Anterior cingulate cortex (tissue), 58 donors: Measurements from ENCODE around the gene ABCA1.

ENCODE experiments used
- DNase-seq, 58 donors: peaks; one replicate each; lab custom pipeline; 2025; lab: John Stamatoyannopoulos, UW

ABCA1 gene

GRCh38 chr9:104808035-104808614 is 119.8 kb downstream of the ABCA1 start:
- peak in 33 of 58 donors; percentile 5 to 67 (median 22) for DNase-seq

- DNase-seq = no peak
Observed at GRCh38 chr9:104805441-104805840, 122.5 kb downstream of the ABCA1 start.

GRCh38 chr9:104802906-104803305 is 125.0 kb downstream of the ABCA1 start:
- no peak for DNase-seq

- DNase-seq = no peak
Observed at GRCh38 chr9:104802110-104802509, 125.8 kb downstream of the ABCA1 start.

- no peak for DNase-seq
Observed at GRCh38 chr9:104800068-104800785, 127.7 kb downstream of the ABCA1 start.

GRCh38 chr9:104798209-104798995 is 129.6 kb downstream of the ABCA1 start:
- DNase-seq = no peak

GRCh38 chr9:104795857-104796256 is 132.1 kb downstream of the ABCA1 start:
- no peak for DNase-seq

- DNase-seq = no peak
Observed at GRCh38 chr9:104795082-104795481, 132.9 kb downstream of the ABCA1 start.

GRCh38 chr9:104794070-104794469 is 133.9 kb downstream of the ABCA1 start:
- DNase-seq = no peak

GRCh38 chr9:104788251-104788650 is 139.7 kb downstream of the ABCA1 start:
- no peak for DNase-seq

- no peak for DNase-seq
Observed at GRCh38 chr9:104787306-104788015, 140.5 kb downstream of the ABCA1 start.

GRCh38 chr9:104786293-104786692 is 141.7 kb downstream of the ABCA1 start:
- DNase-seq = no peak

- DNase-seq = no peak
Observed at GRCh38 chr9:104784098-104784497, 143.9 kb downstream of the ABCA1 start.

- no peak for DNase-seq
Observed at GRCh38 chr9:104783588-104783987, 144.4 kb downstream of the ABCA1 start.

- no peak for DNase-seq
Observed at GRCh38 chr9:104780796-104781395, 147.1 kb downstream of the ABCA1 start.

- no peak for DNase-seq
Observed at GRCh38 chr9:104779946-104780535, 147.9 kb downstream of the ABCA1 start.

- no peak for DNase-seq
Observed at GRCh38 chr9:104779334-104779733, 148.6 kb downstream of the ABCA1 start.

GRCh38 chr9:104778802-104779201 is 149.2 kb downstream of the ABCA1 start:
- DNase-seq = no peak

- no peak for DNase-seq
Observed at GRCh38 chr9:104776797-104777196, 151.2 kb downstream of the ABCA1 start.

- no peak for DNase-seq
Observed at GRCh38 chr9:104775976-104776375, 152.0 kb downstream of the ABCA1 start.
